OCI-LY1 (cell line): ENCODE data around the gene IGSF5.

Experiments
- H2AFZ ChIP-seq: fragments of 200-600 bp; sonication (generic), shearing (Covaris generic); 2 replicates; pipeline ENCODE4 v1.6.0; 2014; ENCODE audit warnings: antibody characterized with exemption, mild to moderate bottlenecking, low read length
- H3F3A ChIP-seq: fragments of 200-600 bp; sonication (generic), shearing (Covaris generic); 2 replicates; pipeline ENCODE4 v1.6.0; 2014; ENCODE audit warnings: mild to moderate bottlenecking, antibody characterized with exemption, low read length, moderate library complexity; ENCODE audit not compliant: insufficient read depth
- H3K27ac ChIP-seq: fragments of 200-600 bp; sonication (generic); 2 replicates; pipeline ENCODE4 v1.5.1; 2014; ENCODE audit warnings: low read length, mixed run types, mild to moderate bottlenecking, low read depth; ENCODE audit not compliant: poor library complexity, severe bottlenecking
- H3K27me3 ChIP-seq: fragments of 200-600 bp; sonication (generic); 2 replicates; pipeline ENCODE4 v1.6.0; 2014; ENCODE audit warnings: antibody characterized with exemption, mild to moderate bottlenecking, low read length, moderate library complexity; ENCODE audit not compliant: insufficient read depth
- H3K36me3 ChIP-seq: fragments of 200-600 bp; sonication (generic); 2 replicates; pipeline ENCODE4 v1.6.1; 2014; ENCODE audit warnings: mild to moderate bottlenecking, antibody characterized with exemption, low read length, moderate library complexity, mixed read lengths; ENCODE audit not compliant: insufficient read depth
- H3K4me1 ChIP-seq: fragments of 200-600 bp; sonication (generic); 2 replicates; pipeline ENCODE4 v1.5.1; 2014; ENCODE audit warnings: mild to moderate bottlenecking, low read length, moderate library complexity; ENCODE audit not compliant: insufficient read depth, severe bottlenecking
- H3K4me2 ChIP-seq: fragments of 200-600 bp; sonication (generic), shearing (Covaris generic); 2 replicates; pipeline ENCODE4 v1.6.1; 2014; ENCODE audit warnings: low read length
- H3K4me3 ChIP-seq: fragments of 200-600 bp; sonication (generic); 2 replicates; pipeline ENCODE4 v1.5.1; 2014; ENCODE audit warnings: low read length, low read depth, mild to moderate bottlenecking, mixed read lengths; ENCODE audit not compliant: poor library complexity, severe bottlenecking
- H3K79me2 ChIP-seq: fragments of 200-600 bp; shearing (Covaris generic); 2 replicates; pipeline ENCODE4 v1.6.1; 2016; ENCODE audit warnings: mixed run types, low read length, mixed read lengths; ENCODE audit not compliant: insufficient read depth
- H3K9ac ChIP-seq: fragments of 200-600 bp; sonication (generic), shearing (Covaris generic); 2 replicates; pipeline ENCODE4 v1.6.1; 2014; ENCODE audit warnings: mild to moderate bottlenecking, low read length, mixed read lengths
- H3K9me2 ChIP-seq: fragments of 200-600 bp; sonication (generic), shearing (Covaris generic); 2 replicates; pipeline ENCODE4 v1.6.1; 2014; ENCODE audit warnings: low read depth, mild to moderate bottlenecking, low read length, mixed read lengths
- H3K9me3 ChIP-seq: fragments of 200-600 bp; shearing (Covaris generic); 2 replicates; pipeline ENCODE4 v1.6.1; 2014; ENCODE audit warnings: low read length, mixed read lengths
- H4K20me1 ChIP-seq: fragments of 200-600 bp; sonication (generic), shearing (Covaris generic); 2 replicates; pipeline ENCODE4 v1.6.0; 2016; ENCODE audit warnings: mild to moderate bottlenecking, low read length; ENCODE audit not compliant: insufficient read depth
- EZH2 ChIP-seq: fragments of 200-600 bp; sonication (generic), shearing (Covaris generic); IDR thresholded peaks from 2 replicates; pipeline ENCODE4 v1.8.0; 2017; ENCODE audit warnings: borderline replicate concordance, mixed run types, mild to moderate bottlenecking, antibody characterized with exemption, low read length, moderate library complexity, mixed read lengths
- TF ChIP-seq, protein P1 (sequence below): fragments of 200-600 bp; sonication (generic), shearing (Covaris generic); IDR thresholded peaks from 2 replicates; pipeline ENCODE4 v1.5.1; 2017; ENCODE audit warnings: mild to moderate bottlenecking, antibody characterized with exemption, low read length, moderate library complexity, mixed read lengths

Gene IGSF5

DNA sequence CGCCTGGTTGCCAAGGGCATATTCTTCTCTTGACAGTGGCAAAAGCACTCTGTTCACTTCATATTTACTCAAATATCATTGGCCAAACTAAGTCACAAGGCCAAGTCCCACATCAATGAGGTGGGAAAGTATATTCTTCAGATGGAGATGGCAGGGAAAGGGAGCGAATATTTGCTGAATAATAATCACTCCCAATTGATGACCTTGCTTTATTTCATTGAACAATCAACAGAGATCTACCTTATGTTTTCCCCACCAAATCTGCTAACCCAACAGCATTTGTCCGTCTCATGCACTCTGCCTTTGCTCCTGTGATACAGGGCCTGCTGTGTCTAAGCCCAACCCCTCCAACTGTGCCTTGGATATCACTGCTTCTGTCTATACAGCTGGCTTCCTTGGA lies 77.1 kb downstream of the IGSF5 start:
- Histone ChIP-seq H3K9me2 (no peaks in the 10 kb centered on the region), H3K36me3 (no peaks in the 10 kb centered on the region), H3K27ac (no peak overlapping the region), H3K79me2 (no peaks in the 10 kb centered on the region), H3K4me3 (no peak overlapping the region), H2AFZ (no peak overlapping the region), H3K4me1 (no peaks in the 10 kb centered on the region), H3K9ac (no peak overlapping the region), H3F3A (no peaks in the 10 kb centered on the region), H3K27me3 (no peaks in the 10 kb centered on the region), H4K20me1 (no peaks in the 10 kb centered on the region), H3K9me3 (no peaks in the 10 kb centered on the region), H3K4me2 (no peak overlapping the region)
- TF ChIP-seq EZH2, result no peak
- TF ChIP-seq, protein P1, sequence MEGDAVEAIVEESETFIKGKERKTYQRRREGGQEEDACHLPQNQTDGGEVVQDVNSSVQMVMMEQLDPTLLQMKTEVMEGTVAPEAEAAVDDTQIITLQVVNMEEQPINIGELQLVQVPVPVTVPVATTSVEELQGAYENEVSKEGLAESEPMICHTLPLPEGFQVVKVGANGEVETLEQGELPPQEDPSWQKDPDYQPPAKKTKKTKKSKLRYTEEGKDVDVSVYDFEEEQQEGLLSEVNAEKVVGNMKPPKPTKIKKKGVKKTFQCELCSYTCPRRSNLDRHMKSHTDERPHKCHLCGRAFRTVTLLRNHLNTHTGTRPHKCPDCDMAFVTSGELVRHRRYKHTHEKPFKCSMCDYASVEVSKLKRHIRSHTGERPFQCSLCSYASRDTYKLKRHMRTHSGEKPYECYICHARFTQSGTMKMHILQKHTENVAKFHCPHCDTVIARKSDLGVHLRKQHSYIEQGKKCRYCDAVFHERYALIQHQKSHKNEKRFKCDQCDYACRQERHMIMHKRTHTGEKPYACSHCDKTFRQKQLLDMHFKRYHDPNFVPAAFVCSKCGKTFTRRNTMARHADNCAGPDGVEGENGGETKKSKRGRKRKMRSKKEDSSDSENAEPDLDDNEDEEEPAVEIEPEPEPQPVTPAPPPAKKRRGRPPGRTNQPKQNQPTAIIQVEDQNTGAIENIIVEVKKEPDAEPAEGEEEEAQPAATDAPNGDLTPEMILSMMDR, result no peak

DNA sequence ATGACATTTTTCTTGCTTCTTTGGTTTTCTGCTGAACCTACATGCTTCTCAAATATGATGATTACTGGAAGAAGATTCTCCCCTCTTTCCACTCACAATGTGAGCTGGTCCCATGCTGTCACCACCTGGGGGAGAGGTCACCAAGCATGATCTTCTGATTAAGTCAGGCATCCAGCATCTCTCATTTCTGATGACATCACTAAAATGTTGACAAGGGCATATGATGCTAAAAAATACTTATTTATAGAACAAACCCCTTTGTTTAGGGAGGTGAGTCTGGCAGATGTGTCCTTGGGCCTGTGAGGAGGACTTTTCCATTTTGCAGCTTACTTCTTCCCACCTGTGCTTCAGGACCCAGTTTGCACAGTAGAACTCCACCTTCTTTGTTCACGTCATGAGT lies 80.3 kb downstream of the IGSF5 start:
- Histone ChIP-seq H3K4me2 (no peak overlapping the region), H3K9me2 (no peaks in the 10 kb centered on the region), H2AFZ (no peak overlapping the region), H3K4me1 (no peaks in the 10 kb centered on the region), H4K20me1 (no peaks in the 10 kb centered on the region), H3K4me3 (no peak overlapping the region), H3K27ac (no peak overlapping the region), H3K79me2 (no peaks in the 10 kb centered on the region), H3K36me3 (no peaks in the 10 kb centered on the region), H3K27me3 (no peaks in the 10 kb centered on the region), H3F3A (no peaks in the 10 kb centered on the region), H3K9ac (no peak overlapping the region), H3K9me3 (no peaks in the 10 kb centered on the region)
- TF ChIP-seq, protein P1, result no peak
- no peak for TF ChIP-seq EZH2

DNA sequence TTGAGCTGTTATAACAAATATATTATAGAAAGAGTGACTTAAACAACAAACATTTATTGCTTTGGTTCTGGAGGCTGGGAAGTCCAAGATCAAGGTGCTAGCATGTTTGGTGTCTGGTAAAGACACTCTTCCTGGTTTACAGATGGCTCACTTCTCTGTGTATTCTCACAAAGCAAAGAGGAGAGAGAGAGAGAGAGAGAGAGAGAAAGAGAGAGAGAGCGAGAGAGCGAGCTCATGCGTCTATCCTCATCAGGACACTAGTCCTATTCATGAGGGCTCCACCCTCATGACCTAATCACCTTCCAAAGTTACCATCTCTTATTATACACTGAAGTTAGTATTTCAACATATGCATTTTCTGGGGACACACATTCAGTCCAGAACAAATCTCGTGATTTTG lies 89.6 kb downstream of the IGSF5 start:
- no peak overlapping the region for H3K4me2 ChIP-seq
- H3K9me3 ChIP-seq, result no peaks in the 10 kb centered on the region
- H3K27me3 ChIP-seq, result no peaks in the 10 kb centered on the region
- no peaks in the 10 kb centered on the region for H3F3A ChIP-seq
- H3K9ac ChIP-seq, result no peak overlapping the region
- no peaks in the 10 kb centered on the region for H3K36me3 ChIP-seq
- no peaks in the 10 kb centered on the region for H3K4me1 ChIP-seq
- no peak overlapping the region for H3K27ac ChIP-seq
- TF ChIP-seq, protein P1, result no peak
- TF ChIP-seq EZH2, result no peak
- no peaks in the 10 kb centered on the region for H3K79me2 ChIP-seq
- H3K9me2 ChIP-seq, result no peaks in the 10 kb centered on the region
- H3K4me3 ChIP-seq, result no peak overlapping the region
- H2AFZ ChIP-seq, result no peak overlapping the region
- no peaks in the 10 kb centered on the region for H4K20me1 ChIP-seq
